ENCODE results near the gene NMS.
"Not testable (repeated sequence)": the region's sequence is repeated elsewhere in the genome, so short reads cannot be mapped to it uniquely, and the experiment has no call there.

Gene NMS

GRCh38 chr2:100451092-100451491, 19.2 kb upstream of the NMS start:
- Mint-ChIP-seq H3K4me3 (no peak overlapping the region), H3K36me3 (ENCODE audit: insufficient read depth) (no peaks in the 10 kb centered on the region), H3K27ac (ENCODE audit: low read depth) (no peak overlapping the region), H3K9me3 (no peaks in the 10 kb centered on the region), H3K4me1 (no peaks in the 10 kb centered on the region), H3K27me3 (peaks cover 8% of the 10 kb centered on the region)
- DNase-seq (ENCODE audit: low spot score in 2 of 2): no peak
- no peak for ATAC-seq (replicated peaks; ENCODE audit: extremely low read depth, poor library complexity, severe bottlenecking)

- Mint-ChIP-seq H3K27me3 (peaks cover 8% of the 10 kb centered on the region), H3K36me3 (ENCODE audit: insufficient read depth) (no peaks in the 10 kb centered on the region), H3K27ac (ENCODE audit: low read depth) (no peak overlapping the region), H3K9me3 (no peaks in the 10 kb centered on the region), H3K4me1 (no peaks in the 10 kb centered on the region), H3K4me3 (no peak overlapping the region)
- no peak for ATAC-seq (replicated peaks; ENCODE audit: extremely low read depth, poor library complexity, severe bottlenecking)
- no peak for DNase-seq (ENCODE audit: low spot score in 2 of 2)
Observed at GRCh38 chr2:100451734-100452133, 18.5 kb upstream of the NMS start.

GRCh38 chr2:100453853-100454252, 16.4 kb upstream of the NMS start:
- ATAC-seq (replicated peaks; ENCODE audit: extremely low read depth, poor library complexity, severe bottlenecking) (no peak), DNase-seq (ENCODE audit: low spot score in 2 of 2) (no peak)
- Mint-ChIP-seq H3K27me3 (peaks cover 8% of the 10 kb centered on the region), H3K4me3 (no peak overlapping the region), H3K36me3 (ENCODE audit: insufficient read depth) (no peaks in the 10 kb centered on the region), H3K4me1 (no peaks in the 10 kb centered on the region), H3K27ac (ENCODE audit: low read depth) (no peak overlapping the region), H3K9me3 (no peaks in the 10 kb centered on the region)

- DNase-seq (ENCODE audit: low spot score in 2 of 2); H3K27ac Mint-ChIP-seq (ENCODE audit: low read depth): not testable (repeated sequence)
Observed at GRCh38 chr2:100456357-100456756, 13.9 kb upstream of the NMS start.

GRCh38 chr2:100460904-100461530, 9.3 kb upstream of the NMS start:
- H3K27me3 Mint-ChIP-seq: peaks cover 42% of the 10 kb centered on the region
- H3K4me3 Mint-ChIP-seq: no peak overlapping the region
- H3K27ac Mint-ChIP-seq (ENCODE audit: low read depth): no peak overlapping the region
- H3K4me1 Mint-ChIP-seq: no peaks in the 10 kb centered on the region
- no peak for DNase-seq (ENCODE audit: low spot score in 2 of 2)
- ATAC-seq (replicated peaks; ENCODE audit: extremely low read depth, poor library complexity, severe bottlenecking): no peak
- H3K9me3 Mint-ChIP-seq: no peaks in the 10 kb centered on the region
- no peaks in the 10 kb centered on the region for H3K36me3 Mint-ChIP-seq (ENCODE audit: insufficient read depth)

More at GRCh38 chr2:100456357-100456756, 13.9 kb upstream of the NMS start:
- not testable (repeated sequence) for H3K4me1 Mint-ChIP-seq; H3K4me3 Mint-ChIP-seq; H3K36me3 Mint-ChIP-seq (ENCODE audit: insufficient read depth); H3K9me3 Mint-ChIP-seq; ATAC-seq (replicated peaks; ENCODE audit: extremely low read depth, poor library complexity, severe bottlenecking)
- H3K27me3 Mint-ChIP-seq: peaks cover 24% of the 10 kb centered on the region

GRCh38 chr2:100470898-100471514, 724 bp downstream of the NMS start:
- Mint-ChIP-seq H3K4me3 (no peak overlapping the region), H3K27me3 (peaks cover 60% of the 10 kb centered on the region), H3K27ac (ENCODE audit: low read depth) (no peak overlapping the region), H3K4me1 (no peaks in the 10 kb centered on the region), H3K9me3 (no peaks in the 10 kb centered on the region), H3K36me3 (ENCODE audit: insufficient read depth) (no peaks in the 10 kb centered on the region)
- DNase-seq (ENCODE audit: low spot score in 2 of 2): no peak
- ATAC-seq (replicated peaks; ENCODE audit: extremely low read depth, poor library complexity, severe bottlenecking): no peak

- ATAC-seq (replicated peaks; ENCODE audit: extremely low read depth, poor library complexity, severe bottlenecking): no peak
- Mint-ChIP-seq H3K36me3 (ENCODE audit: insufficient read depth) (no peaks in the 10 kb centered on the region), H3K4me1 (no peaks in the 10 kb centered on the region), H3K27ac (ENCODE audit: low read depth) (no peak overlapping the region), H3K9me3 (no peaks in the 10 kb centered on the region), H3K27me3 (peaks cover 66% of the 10 kb centered on the region), H3K4me3 (no peak overlapping the region)
- no peak for DNase-seq (ENCODE audit: low spot score in 2 of 2)
Observed at GRCh38 chr2:100476606-100477005, 6.3 kb downstream of the NMS start.

- H3K36me3 Mint-ChIP-seq (ENCODE audit: insufficient read depth): no peaks in the 10 kb centered on the region
- H3K4me1 Mint-ChIP-seq: no peaks in the 10 kb centered on the region
- ATAC-seq (replicated peaks; ENCODE audit: extremely low read depth, poor library complexity, severe bottlenecking): no peak
- no peak overlapping the region for H3K4me3 Mint-ChIP-seq
- no peaks in the 10 kb centered on the region for H3K9me3 Mint-ChIP-seq
- H3K27ac Mint-ChIP-seq (ENCODE audit: low read depth): no peak overlapping the region
- peaks cover 56% of the 10 kb centered on the region for H3K27me3 Mint-ChIP-seq
- no peak for DNase-seq (ENCODE audit: low spot score in 2 of 2)
Observed at GRCh38 chr2:100482741-100483140, 12.5 kb downstream of the NMS start.

- Mint-ChIP-seq H3K9me3 (no peaks in the 10 kb centered on the region), H3K4me1 (no peaks in the 10 kb centered on the region), H3K4me3 (no peak overlapping the region), H3K36me3 (ENCODE audit: insufficient read depth) (no peaks in the 10 kb centered on the region), H3K27ac (ENCODE audit: low read depth) (no peak overlapping the region), H3K27me3 (peaks cover 44% of the 10 kb centered on the region)
- no peak for ATAC-seq (replicated peaks; ENCODE audit: extremely low read depth, poor library complexity, severe bottlenecking)
- DNase-seq (ENCODE audit: low spot score in 2 of 2): no peak
Observed at GRCh38 chr2:100483895-100484294, 13.6 kb downstream of the NMS start.

GRCh38 chr2:100484390-100484789, 14.1 kb downstream of the NMS start:
- H3K36me3 Mint-ChIP-seq (ENCODE audit: insufficient read depth): no peaks in the 10 kb centered on the region
- H3K4me1 Mint-ChIP-seq: no peaks in the 10 kb centered on the region
- H3K27me3 Mint-ChIP-seq: peaks cover 39% of the 10 kb centered on the region
- H3K9me3 Mint-ChIP-seq: no peaks in the 10 kb centered on the region
- no peak overlapping the region for H3K27ac Mint-ChIP-seq (ENCODE audit: low read depth)
- H3K4me3 Mint-ChIP-seq: no peak overlapping the region
- ATAC-seq (replicated peaks; ENCODE audit: extremely low read depth, poor library complexity, severe bottlenecking) (no peak), DNase-seq (ENCODE audit: low spot score in 2 of 2) (no peak)

- Mint-ChIP-seq H3K9me3 (no peaks in the 10 kb centered on the region), H3K27ac (ENCODE audit: low read depth) (no peak overlapping the region), H3K4me3 (no peak overlapping the region), H3K27me3 (peaks cover 37% of the 10 kb centered on the region), H3K36me3 (ENCODE audit: insufficient read depth) (no peaks in the 10 kb centered on the region), H3K4me1 (no peaks in the 10 kb centered on the region)
- no peak for DNase-seq (ENCODE audit: low spot score in 2 of 2)
- ATAC-seq (replicated peaks; ENCODE audit: extremely low read depth, poor library complexity, severe bottlenecking): no peak
Observed at GRCh38 chr2:100485396-100485795, 15.1 kb downstream of the NMS start.

- ATAC-seq (replicated peaks; ENCODE audit: extremely low read depth, poor library complexity, severe bottlenecking): no peak
- Mint-ChIP-seq H3K36me3 (ENCODE audit: insufficient read depth) (no peaks in the 10 kb centered on the region), H3K27me3 (peaks cover 58% of the 10 kb centered on the region), H3K4me3 (no peak overlapping the region), H3K4me1 (no peaks in the 10 kb centered on the region), H3K9me3 (no peaks in the 10 kb centered on the region), H3K27ac (ENCODE audit: low read depth) (no peak overlapping the region)
- DNase-seq (ENCODE audit: low spot score in 2 of 2): no peak
Observed at GRCh38 chr2:100494712-100495111, 24.4 kb downstream of the NMS start.

- ATAC-seq (replicated peaks; ENCODE audit: extremely low read depth, poor library complexity, severe bottlenecking) (no peak), DNase-seq (ENCODE audit: low spot score in 2 of 2) (no peak)
- H3K9me3 Mint-ChIP-seq: peaks cover 16% of the 10 kb centered on the region
- no peak overlapping the region for H3K4me3 Mint-ChIP-seq
- peaks cover 53% of the 10 kb centered on the region for H3K27me3 Mint-ChIP-seq
- no peaks in the 10 kb centered on the region for H3K4me1 Mint-ChIP-seq
- no peak overlapping the region for H3K27ac Mint-ChIP-seq (ENCODE audit: low read depth)
- H3K36me3 Mint-ChIP-seq (ENCODE audit: insufficient read depth): no peaks in the 10 kb centered on the region
Observed at GRCh38 chr2:100502782-100503181, 32.5 kb downstream of the NMS start.

All from central memory CD8-positive, alpha-beta T cell (primary cell).